NAMALWA (cell line): ENCODE data around the gene GRAMD4.

Source experiments
- DNase-seq: peaks from one replicate; pipeline ENCODE4 v3.0.0-alpha.2; 2015; ENCODE audit warnings: low spot score

GRAMD4 gene

GRCh38 chr22:46691571-46691970 is 71.4 kb downstream of the GRAMD4 start:
- no peak for DNase-seq

GRCh38 chr22:46693634-46694415 is 73.6 kb downstream of the GRAMD4 start:
- DNase-seq: no peak

DNA sequence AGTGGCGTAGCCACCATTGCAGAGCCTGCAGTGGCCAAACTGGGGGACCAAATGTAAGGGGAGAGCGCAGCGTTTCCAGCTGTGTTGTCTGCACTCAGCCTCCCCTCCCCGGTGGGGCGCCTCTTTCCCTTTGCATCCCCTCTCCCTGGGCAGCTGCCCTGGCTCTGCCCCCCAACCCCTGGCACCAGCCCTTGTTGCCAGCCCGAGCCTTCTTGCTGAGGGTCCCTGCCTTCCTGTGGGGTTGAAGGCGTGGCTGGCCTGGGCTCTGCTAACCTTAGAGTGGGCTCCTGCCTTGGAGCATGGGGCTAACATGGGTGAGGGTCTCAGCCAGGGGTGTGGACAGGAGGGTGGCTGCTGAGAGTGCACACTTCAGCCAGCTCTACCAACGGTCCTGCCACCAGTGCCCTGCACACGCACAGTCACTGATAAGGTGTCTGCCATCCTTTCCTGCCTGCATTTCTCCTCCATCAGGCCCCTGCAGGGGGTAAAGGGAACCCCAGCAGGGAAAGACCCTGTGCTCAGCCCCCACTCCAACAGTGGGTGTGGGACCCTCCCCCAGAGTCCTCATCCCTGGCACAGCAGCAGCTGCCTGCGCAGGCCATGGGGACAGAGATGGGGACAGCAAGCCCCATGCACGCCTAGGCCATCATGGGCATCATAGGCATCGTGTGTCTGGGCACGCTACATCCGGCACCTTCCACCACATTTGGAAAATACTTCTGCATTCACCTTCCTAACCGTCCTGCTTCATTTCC is 74.4 kb downstream of the GRAMD4 start:
- no peak for DNase-seq

GRCh38 chr22:46695346-46696228 is 75.4 kb downstream of the GRAMD4 start:
- no peak for DNase-seq

DNA sequence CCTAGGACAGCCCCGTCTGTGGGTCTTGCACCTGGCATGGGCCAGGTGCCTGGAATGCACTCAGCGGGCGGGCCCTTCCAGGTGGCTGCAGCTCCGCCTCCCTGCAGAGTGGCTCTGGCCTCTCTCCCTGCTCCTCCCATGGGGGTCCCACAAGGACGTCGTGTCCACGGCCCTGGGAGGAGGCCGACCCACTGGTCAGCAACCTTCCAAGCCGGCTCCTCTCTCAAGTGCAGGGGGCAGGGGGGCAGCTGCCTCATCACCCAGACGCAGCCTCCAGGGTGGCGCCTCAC is 76.0 kb downstream of the GRAMD4 start:
- DNase-seq: no peak

DNA sequence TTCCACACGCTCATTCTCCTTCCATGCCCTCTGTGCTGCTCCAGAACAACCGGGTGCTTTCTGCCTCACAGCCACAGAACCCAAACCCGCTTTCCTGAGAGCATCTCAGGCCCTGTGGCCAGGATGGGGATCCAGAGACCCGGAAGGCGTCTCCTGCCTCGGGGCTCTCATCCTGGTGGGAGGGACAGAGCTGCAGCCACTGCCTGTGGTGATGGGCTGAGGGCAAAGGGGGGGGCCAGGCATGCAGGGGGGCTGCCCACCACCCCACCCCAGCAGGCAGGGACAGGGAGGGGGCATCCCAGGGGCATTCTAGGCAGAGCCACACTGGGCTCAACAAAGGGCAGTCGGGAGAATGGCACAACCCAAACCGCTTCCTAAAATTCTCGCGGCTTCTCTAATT is 76.4 kb downstream of the GRAMD4 start:
- DNase-seq: no peak

DNA sequence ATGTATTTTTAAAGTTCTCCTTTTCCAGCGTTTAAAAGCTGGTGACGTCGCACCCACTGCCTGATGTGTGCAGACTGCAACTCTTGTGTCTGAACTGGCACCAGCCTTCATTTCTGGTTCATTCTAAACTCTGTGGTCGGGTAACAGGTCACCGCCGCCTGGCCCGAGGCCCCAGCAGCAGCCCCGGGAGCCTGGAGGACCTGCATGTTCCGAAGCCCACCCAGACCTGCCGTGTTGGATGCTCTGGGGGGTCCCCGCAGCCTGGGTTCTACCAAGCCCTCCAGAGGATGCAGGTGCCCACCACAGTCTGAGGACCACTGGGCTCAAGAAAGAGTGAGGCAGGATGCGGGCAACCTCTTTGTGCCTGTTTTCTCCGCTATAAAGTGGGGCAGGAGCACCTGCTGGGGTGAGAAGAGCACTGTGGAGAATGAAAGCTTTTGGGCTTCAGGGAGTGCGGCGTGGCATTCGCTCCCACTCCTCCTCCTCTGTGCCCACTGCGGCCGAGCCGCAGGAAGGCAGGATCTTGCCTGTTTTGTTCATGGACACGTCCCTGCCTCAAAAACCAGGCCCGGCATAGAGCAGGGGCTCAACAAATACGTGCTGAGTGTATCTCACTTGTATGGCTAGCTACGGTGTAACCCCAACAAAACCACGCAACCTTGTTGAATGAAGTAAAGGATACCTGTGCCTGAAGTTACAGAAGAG is 77.8 kb downstream of the GRAMD4 start:
- DNase-seq: no peak

DNA sequence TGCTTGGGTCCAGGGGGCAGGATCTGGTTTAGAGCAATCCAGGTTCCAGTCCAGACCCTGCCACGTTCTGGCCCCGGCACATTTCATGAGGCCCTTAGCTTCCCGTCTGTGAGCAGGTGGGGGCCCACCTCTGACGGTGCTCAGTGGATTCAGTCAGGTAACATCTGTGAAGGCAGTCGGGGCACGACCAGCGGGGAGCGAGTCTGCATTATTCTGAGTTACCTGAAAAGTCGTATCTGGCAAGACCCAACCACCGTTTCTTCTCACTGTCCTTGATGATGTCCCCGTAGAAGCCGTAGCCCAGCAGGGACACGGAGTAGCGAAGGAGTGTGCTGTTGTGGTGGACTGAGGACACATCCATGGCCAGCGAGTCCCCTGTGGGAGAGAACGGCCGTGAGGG is 78.9 kb downstream of the GRAMD4 start:
- DNase-seq: no peak

DNA sequence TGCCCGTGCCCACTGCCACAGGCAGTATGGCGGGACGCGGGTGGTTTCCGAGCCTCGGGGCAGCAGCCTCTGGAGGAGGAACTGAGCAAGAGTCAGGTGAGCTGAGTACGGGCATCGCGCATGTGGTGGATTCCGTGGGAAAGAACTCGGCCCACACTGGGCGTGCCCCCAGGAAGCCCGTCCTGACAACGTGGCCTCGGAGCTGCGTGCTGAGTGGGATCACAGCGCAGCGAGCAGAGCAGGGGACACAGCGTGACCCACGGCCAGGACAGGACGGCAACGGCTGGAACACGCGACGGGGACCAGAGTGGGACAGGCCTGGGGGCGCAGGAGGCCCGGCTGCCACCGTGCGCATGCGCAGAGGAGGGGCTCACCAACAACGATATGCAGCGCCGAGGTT is 81.1 kb downstream of the GRAMD4 start:
- DNase-seq: no peak

DNA sequence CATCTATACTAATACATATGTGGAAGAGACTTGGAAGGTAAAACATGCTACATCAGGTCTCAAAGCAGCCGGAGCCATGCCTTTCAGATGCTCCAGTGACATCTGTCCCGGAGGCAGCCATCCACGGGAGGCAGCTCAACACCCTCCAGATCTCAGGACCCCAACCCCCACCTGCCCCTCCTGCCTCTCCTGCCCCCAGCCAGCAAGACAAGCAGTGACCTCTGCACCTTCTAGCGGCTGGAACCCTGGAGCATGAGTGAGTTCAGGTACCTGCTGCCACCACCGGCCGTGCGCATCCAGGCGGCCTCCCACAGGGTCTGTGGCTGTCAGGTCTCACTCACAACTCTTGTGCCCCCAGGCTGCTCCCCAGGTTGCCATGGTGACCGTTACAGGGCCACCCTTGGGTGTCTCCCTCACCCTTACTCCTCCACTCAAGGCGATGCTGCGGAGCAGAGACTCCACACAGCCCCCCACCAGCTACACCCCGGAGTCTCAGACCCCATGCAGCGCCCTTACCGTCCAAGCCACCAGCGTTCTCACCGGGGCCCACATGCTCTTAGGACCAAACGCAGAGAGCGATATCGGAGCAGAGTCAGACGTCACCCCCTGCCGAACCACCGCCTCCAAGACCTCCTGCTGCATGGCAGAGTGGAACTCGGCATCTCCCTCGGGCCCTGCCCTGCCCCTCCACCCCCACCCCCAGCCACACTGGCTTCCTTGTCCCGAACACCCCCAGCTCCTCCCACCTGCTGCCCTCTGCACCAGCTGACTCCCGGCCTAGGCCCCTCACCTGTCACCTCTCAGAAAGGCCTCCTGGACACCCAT is 83.2 kb downstream of the GRAMD4 start:
- no peak for DNase-seq

- DNase-seq: no peak
Observed at GRCh38 chr22:46703996-46704370, 83.8 kb downstream of the GRAMD4 start.

DNA sequence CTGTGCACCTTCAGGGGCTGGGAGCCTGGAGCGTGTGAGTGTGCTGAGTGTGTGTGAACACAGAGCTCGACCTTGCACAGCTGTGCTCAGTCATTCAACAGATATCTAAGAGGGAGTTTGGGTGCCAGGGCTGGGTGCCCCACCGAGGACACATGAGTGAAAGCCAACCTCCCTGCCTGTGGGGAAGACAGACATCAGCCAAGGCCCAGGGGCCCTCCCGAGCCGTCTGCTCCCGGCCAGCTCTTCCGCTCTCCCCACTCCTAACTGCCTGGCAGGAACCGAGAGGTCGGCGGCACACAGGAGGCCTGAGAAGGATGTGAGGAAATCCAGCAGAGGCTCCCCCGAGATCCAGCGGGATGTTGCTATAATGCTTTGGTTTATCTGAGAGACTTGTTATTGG is 85.9 kb downstream of the GRAMD4 start:
- DNase-seq: no peak

DNA sequence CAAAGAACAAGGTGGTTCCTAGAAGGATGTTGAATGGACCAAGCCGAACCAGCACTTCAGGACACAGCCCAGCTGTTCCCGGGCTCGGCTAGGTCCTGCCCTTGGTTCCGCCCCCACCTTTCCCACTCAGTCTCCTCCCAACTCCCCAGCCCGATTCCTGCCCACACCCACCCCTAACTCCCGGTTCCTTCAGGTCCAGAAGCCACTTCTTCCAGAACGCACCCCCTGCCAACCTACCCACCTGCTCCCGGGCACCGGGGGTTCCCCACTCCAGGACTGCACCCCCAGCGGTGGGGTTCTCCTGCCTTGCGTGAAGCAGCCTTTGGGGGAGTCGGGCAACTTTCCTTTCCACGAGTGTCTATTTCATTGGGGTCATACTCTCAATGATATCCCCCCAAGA is 87.1 kb downstream of the GRAMD4 start:
- DNase-seq: no peak

GRCh38 chr22:46707827-46708570 is 87.8 kb downstream of the GRAMD4 start:
- DNase-seq: no peak

- no peak for DNase-seq
Observed at GRCh38 chr22:46708766-46709330, 88.7 kb downstream of the GRAMD4 start.

- DNase-seq: no peak
Observed at GRCh38 chr22:46710806-46711205, 90.6 kb downstream of the GRAMD4 start.

DNA sequence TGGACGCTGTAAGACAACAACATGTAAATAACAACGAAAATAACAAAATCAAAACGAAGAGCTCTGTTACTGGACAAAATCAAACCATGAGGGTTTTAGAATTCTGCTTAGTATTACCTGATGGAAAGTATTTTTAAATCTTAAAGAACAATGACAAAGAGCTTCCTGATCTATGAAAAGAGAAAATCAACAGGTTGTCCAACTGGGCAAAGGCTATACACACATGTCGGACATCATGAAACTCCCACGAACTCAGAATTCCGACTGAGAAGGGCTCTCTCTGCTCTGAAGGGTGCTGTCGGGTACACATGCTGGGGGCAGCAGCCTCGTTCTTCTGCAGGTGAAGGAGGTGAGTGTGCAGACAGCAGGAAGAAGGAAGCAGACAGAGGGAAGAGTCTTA is 92.1 kb downstream of the GRAMD4 start:
- no peak for DNase-seq

DNA sequence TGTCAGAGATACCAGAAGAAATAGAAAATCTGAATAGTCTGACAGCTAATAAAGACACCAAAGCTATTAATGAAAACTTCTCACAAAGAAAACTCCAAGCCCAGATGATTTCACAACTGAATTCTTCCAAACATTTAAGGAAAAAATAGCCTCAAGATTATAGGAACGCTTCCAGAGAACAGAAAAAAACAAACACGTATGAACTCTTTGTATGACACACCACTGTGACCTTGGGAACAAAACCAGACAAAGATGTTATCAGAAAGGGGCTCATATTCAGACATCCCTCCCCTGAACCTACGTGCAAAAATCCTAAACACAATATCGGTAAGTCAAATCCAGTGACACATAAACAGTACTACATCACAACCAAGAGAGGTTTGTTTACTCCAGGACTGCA is 94.4 kb downstream of the GRAMD4 start:
- no peak for DNase-seq

DNA sequence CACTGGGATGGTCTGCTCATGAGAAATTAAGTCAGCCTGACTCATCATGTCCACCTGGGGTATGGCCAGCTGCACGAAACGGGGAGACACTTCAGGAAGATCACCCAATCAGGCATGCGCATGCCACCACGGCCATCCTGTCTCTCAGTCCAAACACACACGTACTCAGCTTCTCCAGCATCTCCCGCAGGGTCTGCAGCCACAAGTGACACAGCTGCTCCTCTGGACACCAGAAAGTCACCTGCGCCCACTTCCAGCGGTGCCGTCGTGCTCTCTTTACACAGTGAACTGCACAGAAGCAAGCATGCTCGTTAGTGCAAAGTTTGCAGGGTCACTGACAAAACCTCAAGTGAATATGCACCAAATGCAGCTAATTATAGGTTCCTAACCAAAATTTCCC is 99.7 kb downstream of the GRAMD4 start:
- no peak for DNase-seq

GRCh38 chr22:46721501-46722085 is 101.4 kb downstream of the GRAMD4 start:
- no peak for DNase-seq
